CD4-positive, alpha-beta T cell (primary cell): ENCODE data around the gene MAPK4. TPM values are rescaled to one million over a fixed set of nuclear protein-coding genes. Genes with fewer than 3 reads are reported as not detected.

Experiments
- ATAC-seq: fragments of 200-7000 bp; cut with Tn5 transposase; one replicate; pipeline ENCODE4 v1.10.0; 2022; ENCODE audit warnings: mild to moderate bottlenecking; ENCODE audit not compliant: poor library complexity
- CTCF ChIA-PET: fragments of 350-600 bp; sonication (Branson Sonifier 250); formaldehyde crosslinking; loops from one replicate; lab custom pipeline; 2021; ENCODE audit warnings: antibody characterized with exemption, inconsistent platforms; lab: Charles Lee
- POLR2A ChIA-PET: fragments of 350-600 bp; sonication (Branson Sonifier 250); formaldehyde crosslinking; loops from one replicate; lab custom pipeline; 2021; ENCODE audit warnings: antibody characterized with exemption, inconsistent platforms; lab: Charles Lee
- DNase-seq, 14 experiments: peaks; one replicate each; pipeline ENCODE4 v3.0.0-alpha.2; 2013 to 2020; ENCODE audit warnings: mixed read lengths in 2 of 14
- H3K27ac ChIP-seq, 2 donors: one replicate each; pipeline versions ENCODE4 v1.5.1 to v1.7.0; 2013; ENCODE audit warnings: low read length in 2 of 2, low read depth in 1 of 2, mild to moderate bottlenecking in 1 of 2
- H3K27me3 ChIP-seq, 2 experiments: 1 replicate in 1 of 2; 2 replicates in 1 of 2; pipeline versions ENCODE4 v1.6.1 to v1.7.0; 2013; ENCODE audit warnings: low read length in 2 of 2, control low read depth in 1 of 2, mild to moderate bottlenecking in 1 of 2, moderate library complexity in 1 of 2; ENCODE audit not compliant: insufficient read depth in 2 of 2, control insufficient read depth in 1 of 2
- H3K36me3 ChIP-seq: one replicate; pipeline ENCODE4 v1.6.1; 2013; ENCODE audit warnings: low read length, control low read depth; ENCODE audit not compliant: insufficient read depth
- H3K4me1 ChIP-seq: one replicate; pipeline ENCODE4 v1.6.1; 2013; ENCODE audit warnings: low read length, control low read depth; ENCODE audit not compliant: insufficient read depth
- H3K4me3 ChIP-seq: one replicate; pipeline ENCODE4 v1.5.1; 2013; ENCODE audit warnings: mild to moderate bottlenecking, low read length, moderate library complexity
- H3K9me3 ChIP-seq, 2 experiments: 1 replicate in 1 of 2; 2 replicates in 1 of 2; pipeline versions ENCODE4 v1.6.1 to v1.7.0; 2013; ENCODE audit warnings: low read length in 2 of 2, mild to moderate bottlenecking in 2 of 2, control low read depth in 1 of 2, moderate library complexity in 1 of 2; ENCODE audit not compliant: control insufficient read depth in 1 of 2, insufficient read depth in 1 of 2
- H3K27ac Mint-ChIP-seq: one replicate; pipeline ENCODE4 v1.8.0; 2020; ENCODE audit warnings: mixed read lengths
- H3K27me3 Mint-ChIP-seq: one replicate; pipeline ENCODE4 v1.8.0; 2021; ENCODE audit warnings: mixed read lengths
- H3K36me3 Mint-ChIP-seq: one replicate; pipeline ENCODE4 v1.8.0; 2021; ENCODE audit warnings: low read depth, mixed read lengths
- H3K4me1 Mint-ChIP-seq: one replicate; pipeline ENCODE4 v1.8.0; 2021; ENCODE audit warnings: low read depth, mixed read lengths
- H3K4me3 Mint-ChIP-seq: one replicate; pipeline ENCODE4 v1.8.0; 2020; ENCODE audit warnings: mild to moderate bottlenecking, mixed read lengths
- H3K9me3 Mint-ChIP-seq: one replicate; pipeline ENCODE4 v1.8.0; 2020; ENCODE audit warnings: mixed read lengths
- intact Hi-C, 2 experiments: fragments of 100-400 bp; cut with DNase I in 1 of 2; cut with micrococcal nuclease in 1 of 2; formaldehyde crosslinking; loops; one replicate each; pipeline versions ENCODE4 v1.15.1 to v1.9.0; 2023 to 2025; cut with DNase I, micrococcal nuclease
- total RNA-seq, 174 experiments: library from RNA in 2 of 174; stranded (reverse) in 2 of 174; gene quantifications; one replicate each; pipeline ENCODE4 v1.2.3 and lab custom pipeline; 2021 to 2026
- TF ChIP-seq, protein P1 (sequence below): fragments of 200-600 bp; IDR thresholded peaks from one replicate; pipeline ENCODE4 v1.8.0; 2022; ENCODE audit warnings: antibody characterized with exemption, mild to moderate bottlenecking

MAPK4 gene
- total RNA-seq, 2 experiments from 2014 or later: not detected

GRCh38 chr18:50654658-50655550 is 95.0 kb downstream of the MAPK4 start:
- peaks cover 6% of the 10 kb centered on the region for H3K27me3 Mint-ChIP-seq
- Histone ChIP-seq H3K27me3 (no peaks in the 10 kb centered on the region), H3K4me1 (no peaks in the 10 kb centered on the region), H3K36me3 (no peaks in the 10 kb centered on the region), H3K27ac (no peak overlapping the region), H3K9me3 (peaks cover 0 to 3% of the 10 kb centered on the region in 2 experiments), H3K4me3 (no peak overlapping the region)
- CTCF ChIA-PET: no interaction called here
- no peak overlapping the region for H3K4me3 Mint-ChIP-seq
- H3K27ac Mint-ChIP-seq: no peak overlapping the region
- no peaks in the 10 kb centered on the region for H3K36me3 Mint-ChIP-seq
- no peaks in the 10 kb centered on the region for H3K4me1 Mint-ChIP-seq
- TF ChIP-seq, protein P1, sequence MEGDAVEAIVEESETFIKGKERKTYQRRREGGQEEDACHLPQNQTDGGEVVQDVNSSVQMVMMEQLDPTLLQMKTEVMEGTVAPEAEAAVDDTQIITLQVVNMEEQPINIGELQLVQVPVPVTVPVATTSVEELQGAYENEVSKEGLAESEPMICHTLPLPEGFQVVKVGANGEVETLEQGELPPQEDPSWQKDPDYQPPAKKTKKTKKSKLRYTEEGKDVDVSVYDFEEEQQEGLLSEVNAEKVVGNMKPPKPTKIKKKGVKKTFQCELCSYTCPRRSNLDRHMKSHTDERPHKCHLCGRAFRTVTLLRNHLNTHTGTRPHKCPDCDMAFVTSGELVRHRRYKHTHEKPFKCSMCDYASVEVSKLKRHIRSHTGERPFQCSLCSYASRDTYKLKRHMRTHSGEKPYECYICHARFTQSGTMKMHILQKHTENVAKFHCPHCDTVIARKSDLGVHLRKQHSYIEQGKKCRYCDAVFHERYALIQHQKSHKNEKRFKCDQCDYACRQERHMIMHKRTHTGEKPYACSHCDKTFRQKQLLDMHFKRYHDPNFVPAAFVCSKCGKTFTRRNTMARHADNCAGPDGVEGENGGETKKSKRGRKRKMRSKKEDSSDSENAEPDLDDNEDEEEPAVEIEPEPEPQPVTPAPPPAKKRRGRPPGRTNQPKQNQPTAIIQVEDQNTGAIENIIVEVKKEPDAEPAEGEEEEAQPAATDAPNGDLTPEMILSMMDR: no peak
- intact Hi-C loops: no loop called here
- DNase-seq: no peak
- no peak for ATAC-seq
- POLR2A ChIA-PET: no interaction called here
- no peaks in the 10 kb centered on the region for H3K9me3 Mint-ChIP-seq

GRCh38 chr18:50656396-50656795 is 96.5 kb downstream of the MAPK4 start:
- Histone ChIP-seq H3K36me3 (no peaks in the 10 kb centered on the region), H3K4me1 (no peaks in the 10 kb centered on the region), H3K9me3 (peaks cover 0 to 3% of the 10 kb centered on the region in 2 experiments), H3K4me3 (no peak overlapping the region), H3K27me3 (no peaks in the 10 kb centered on the region), H3K27ac (no peak overlapping the region)
- no peak overlapping the region for H3K4me3 Mint-ChIP-seq
- POLR2A ChIA-PET: no interaction called here
- H3K36me3 Mint-ChIP-seq: no peaks in the 10 kb centered on the region
- CTCF ChIA-PET: no interaction called here
- H3K9me3 Mint-ChIP-seq: no peaks in the 10 kb centered on the region
- DNase-seq: no peak
- H3K27ac Mint-ChIP-seq: no peak overlapping the region
- ATAC-seq: no peak
- intact Hi-C loops: no loop called here
- TF ChIP-seq, protein P1: no peak
- H3K4me1 Mint-ChIP-seq: no peaks in the 10 kb centered on the region
- H3K27me3 Mint-ChIP-seq: peaks cover 6% of the 10 kb centered on the region

- DNase-seq: no peak
- POLR2A ChIA-PET: no interaction called here
- H3K27ac ChIP-seq: no peak overlapping the region
- intact Hi-C loops: no loop called here
- H3K4me1 ChIP-seq: no peaks in the 10 kb centered on the region
- no peak for ATAC-seq
- Mint-ChIP-seq H3K4me1 (no peaks in the 10 kb centered on the region), H3K4me3 (no peak overlapping the region), H3K27me3 (peaks cover 6% of the 10 kb centered on the region), H3K9me3 (peaks cover 1% of the 10 kb centered on the region), H3K36me3 (no peaks in the 10 kb centered on the region), H3K27ac (no peak overlapping the region)
- CTCF ChIA-PET: no interaction called here
- TF ChIP-seq, protein P1: no peak
- H3K27me3 ChIP-seq: no peaks in the 10 kb centered on the region
- H3K4me3 ChIP-seq: no peak overlapping the region
- H3K36me3 ChIP-seq: no peaks in the 10 kb centered on the region
- H3K9me3 ChIP-seq: peaks cover 0 to 3% of the 10 kb centered on the region in 2 experiments
Observed at GRCh38 chr18:50656841-50657470, 97.1 kb downstream of the MAPK4 start.
